HUES6 (cell line): ENCODE results near the gene AP4M1.

Experiments
- H3K27ac ChIP-seq: 2 replicates; pipeline ENCODE4 v1.7.0; 2013; ENCODE audit warnings: low read depth, mild to moderate bottlenecking, low read length, inconsistent platforms
- H3K27me3 ChIP-seq: 2 replicates; pipeline ENCODE4 v1.6.1; 2013; ENCODE audit warnings: low read length; ENCODE audit not compliant: control insufficient read depth, insufficient read depth
- H3K36me3 ChIP-seq: 2 replicates; pipeline ENCODE4 v1.6.1; 2013; ENCODE audit warnings: low read length; ENCODE audit not compliant: control insufficient read depth, insufficient read depth
- H3K4me1 ChIP-seq: 2 replicates; pipeline ENCODE4 v1.6.1; 2013; ENCODE audit warnings: low read length; ENCODE audit not compliant: control insufficient read depth, insufficient read depth
- H3K4me3 ChIP-seq: 2 replicates; pipeline ENCODE4 v1.5.1; 2013; ENCODE audit warnings: low read depth, low read length
- H3K9ac ChIP-seq: one replicate; pipeline ENCODE4 v1.6.1; 2013; ENCODE audit warnings: mild to moderate bottlenecking, low read length
- H3K9me3 ChIP-seq: 2 replicates; pipeline ENCODE4 v1.6.1; 2013; ENCODE audit warnings: low read depth, low read length; ENCODE audit not compliant: control insufficient read depth, insufficient read depth

The AP4M1 gene

DNA sequence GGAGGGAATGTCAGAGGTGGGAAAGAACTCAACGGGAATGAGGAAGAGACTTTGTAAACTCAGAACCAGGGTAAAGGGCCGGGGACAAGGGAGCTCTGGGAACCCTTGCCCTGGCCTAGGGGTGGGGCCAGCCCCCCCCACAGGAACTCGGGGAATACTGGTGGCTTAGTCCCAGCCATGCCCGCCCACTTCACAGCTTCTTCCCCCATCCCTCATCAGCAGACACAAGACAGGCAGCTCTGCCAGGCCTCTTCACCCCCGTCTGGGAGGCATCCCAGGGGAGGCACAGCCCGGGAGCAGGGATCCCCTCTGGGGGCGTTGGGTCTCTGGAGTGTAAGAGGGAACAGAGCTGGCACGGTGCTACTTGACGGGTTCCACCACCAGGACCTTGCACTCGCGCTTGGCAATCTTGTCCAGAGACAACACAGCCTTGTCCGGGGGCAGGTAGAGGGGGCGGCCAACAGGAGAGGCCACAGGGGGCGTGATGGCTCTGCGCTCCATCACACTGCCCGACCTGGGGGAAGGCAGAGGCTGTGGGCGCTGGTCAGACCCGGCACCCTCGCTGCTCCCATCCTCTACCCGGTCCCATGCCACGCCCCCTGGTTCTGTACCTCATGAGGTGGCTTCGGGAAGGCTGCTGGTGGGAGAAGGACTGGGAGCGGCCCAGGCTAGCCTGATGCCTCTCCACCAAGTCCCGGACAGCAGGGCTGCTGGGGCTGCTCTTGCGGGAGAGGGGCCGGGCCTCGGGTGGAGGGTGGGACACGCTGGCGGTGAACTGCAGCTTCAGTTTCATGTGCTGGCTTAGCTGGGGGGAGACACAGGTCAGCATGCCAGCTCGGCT, 53.4 kb downstream of the AP4M1 start:
- H3K9ac ChIP-seq = no peak overlapping the region
- H3K36me3 ChIP-seq = peaks cover 52% of the 10 kb centered on the region

DNA sequence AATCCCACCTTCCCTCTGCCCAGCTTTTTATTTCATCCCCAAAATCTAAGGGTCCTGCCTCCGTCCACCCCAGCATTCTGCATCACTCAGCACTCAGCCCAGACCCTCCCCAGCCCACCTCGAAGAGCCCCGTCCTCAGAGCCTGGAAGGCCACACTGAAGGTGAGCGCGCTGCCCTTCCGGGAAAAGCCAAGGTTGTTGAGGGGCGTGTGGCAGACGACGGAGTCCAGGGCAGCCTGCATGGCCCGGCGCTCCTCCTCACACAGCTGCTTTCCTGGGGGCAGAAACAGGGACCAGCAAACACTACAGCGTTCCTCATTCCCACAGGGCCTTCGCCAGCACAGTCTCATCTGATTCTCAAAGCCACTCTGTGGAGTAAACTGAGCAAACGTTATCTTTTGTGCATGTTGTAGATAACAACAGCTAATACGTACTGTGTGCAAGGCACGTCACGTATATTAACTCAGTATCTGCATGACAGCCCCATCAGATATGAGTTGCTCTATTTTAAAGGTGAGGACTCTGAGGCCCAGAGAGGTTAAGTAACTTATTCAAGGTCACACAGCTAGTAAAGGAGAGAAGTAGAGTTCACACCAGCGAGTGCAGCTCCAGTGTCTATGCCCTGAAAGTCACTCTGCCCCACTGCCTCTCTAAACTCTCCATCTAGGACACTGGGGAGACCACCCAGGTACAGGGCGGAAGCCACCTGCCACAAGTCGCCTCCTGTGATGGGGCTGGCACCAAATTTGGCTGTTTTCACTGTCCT, 54.3 kb downstream of the AP4M1 start:
- Histone ChIP-seq H3K9ac (no peak overlapping the region), H3K27ac (no peak overlapping the region), H3K36me3 (peaks cover 52% of the 10 kb centered on the region), H3K9me3 (no peaks in the 10 kb centered on the region), H3K4me3 (no peak overlapping the region), H3K4me1 (peaks cover 38% of the 10 kb centered on the region), H3K27me3 (no peaks in the 10 kb centered on the region)

More for the DNA sequence above, 53.4 kb downstream of the AP4M1 start:
- Histone ChIP-seq H3K4me3 (no peak overlapping the region), H3K27me3 (no peaks in the 10 kb centered on the region), H3K4me1 (peaks cover 42% of the 10 kb centered on the region), H3K9me3 (no peaks in the 10 kb centered on the region), H3K27ac (no peak overlapping the region)

GRCh38 chr7:100156331-100157068, 55.1 kb downstream of the AP4M1 start:
- peak overlapping the region; percentile 35; the same call in 1 of the 2 replicates for H3K27ac ChIP-seq
- no peaks in the 10 kb centered on the region for H3K27me3 ChIP-seq
- peak overlapping the region; percentile 88; the same call in 1 of the 2 replicates for H3K4me3 ChIP-seq
- peaks cover 52% of the 10 kb centered on the region for H3K36me3 ChIP-seq
- no peaks in the 10 kb centered on the region for H3K9me3 ChIP-seq
- peaks cover 38% of the 10 kb centered on the region for H3K4me1 ChIP-seq
- H3K9ac ChIP-seq = peak overlapping the region; percentile 35

DNA sequence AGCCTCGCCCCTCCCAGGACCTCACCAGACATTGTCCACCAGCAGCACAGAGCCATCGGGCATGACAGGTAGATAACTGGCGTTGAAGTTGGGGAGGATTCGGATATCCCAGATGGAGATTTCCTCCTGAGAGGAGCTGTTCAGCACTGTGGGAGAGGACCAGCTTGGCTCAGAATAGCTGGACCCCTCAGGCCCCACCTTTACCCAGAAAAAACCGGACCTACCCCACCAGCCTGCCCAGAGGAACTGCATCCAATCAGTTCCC, 55.6 kb downstream of the AP4M1 start:
- no peaks in the 10 kb centered on the region for H3K27me3 ChIP-seq
- H3K4me3 ChIP-seq = peak overlapping the region; percentile 88
- peaks cover 38% of the 10 kb centered on the region for H3K4me1 ChIP-seq
- H3K27ac ChIP-seq = peak overlapping the region; percentile 35; the same call in 1 of the 2 replicates
- peaks cover 47% of the 10 kb centered on the region for H3K36me3 ChIP-seq
- H3K9me3 ChIP-seq = no peaks in the 10 kb centered on the region
- peak overlapping the region; percentile 35 for H3K9ac ChIP-seq

DNA sequence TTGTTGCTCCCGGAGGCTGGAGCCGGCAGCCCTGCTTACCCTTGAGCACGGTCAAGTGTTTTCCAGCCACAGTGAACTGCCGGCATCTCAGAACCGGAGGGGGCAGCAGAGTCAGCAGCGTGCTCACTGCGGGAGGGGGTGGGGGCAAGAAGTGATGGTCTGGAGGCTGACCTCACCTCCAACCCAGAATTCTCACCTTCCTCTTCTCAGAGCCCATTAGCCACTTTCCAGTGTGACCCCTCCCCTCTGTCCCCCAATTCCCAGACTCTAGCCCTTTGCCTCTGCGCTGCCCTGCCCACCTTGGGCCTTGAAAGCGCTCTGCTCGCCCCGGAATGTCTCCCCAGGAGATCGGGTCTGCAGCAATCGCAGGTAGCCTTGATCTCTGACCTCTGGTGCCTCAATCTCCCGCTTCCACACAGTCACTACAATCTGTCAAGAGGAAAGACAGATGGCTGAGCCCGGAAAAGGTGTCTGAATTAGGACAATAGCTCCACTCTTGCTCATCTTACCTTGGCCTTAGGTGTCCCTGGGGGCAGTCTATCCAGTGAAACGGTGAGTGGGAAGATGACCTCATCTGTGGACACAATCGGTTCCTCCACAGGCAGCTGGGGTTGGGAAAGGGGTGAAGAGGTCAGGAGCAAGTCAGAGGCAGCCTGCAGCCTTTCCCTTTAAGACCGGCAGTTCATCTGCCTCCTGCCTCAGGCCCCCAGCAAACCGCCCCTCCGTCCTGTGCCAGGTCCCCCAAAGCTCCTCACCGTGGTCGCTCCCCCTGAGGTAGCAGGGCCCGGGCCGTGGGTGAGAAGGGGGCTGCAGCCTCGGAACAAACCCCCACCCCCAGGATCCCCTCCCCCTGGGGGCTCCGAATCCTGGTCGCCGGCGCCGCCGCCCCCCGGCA, 56.1 kb downstream of the AP4M1 start:
- Histone ChIP-seq H3K4me3 (peak overlapping the region; percentile 88), H3K36me3 (peaks cover 44% of the 10 kb centered on the region), H3K27ac (peak overlapping the region; percentile 88; the same call in 1 of the 2 replicates), H3K9ac (peak overlapping the region; percentile 79), H3K9me3 (no peaks in the 10 kb centered on the region), H3K27me3 (no peaks in the 10 kb centered on the region), H3K4me1 (peaks cover 36% of the 10 kb centered on the region)
